Stimulated activated CD4-positive, alpha-beta T cell treated with anti-CD3 and anti-CD28 coated beads, Interleukin-4, amount 100 ng/mL, for 48 hours (primary cell): Measurements from ENCODE around the gene GABRA4.

Experiments
- DNase-seq, 2 donors: peaks; one replicate each; pipeline ENCODE4 v3.0.0-alpha.2; 2020; ENCODE audit warnings: low read depth in 2 of 2

Gene GABRA4

DNA sequence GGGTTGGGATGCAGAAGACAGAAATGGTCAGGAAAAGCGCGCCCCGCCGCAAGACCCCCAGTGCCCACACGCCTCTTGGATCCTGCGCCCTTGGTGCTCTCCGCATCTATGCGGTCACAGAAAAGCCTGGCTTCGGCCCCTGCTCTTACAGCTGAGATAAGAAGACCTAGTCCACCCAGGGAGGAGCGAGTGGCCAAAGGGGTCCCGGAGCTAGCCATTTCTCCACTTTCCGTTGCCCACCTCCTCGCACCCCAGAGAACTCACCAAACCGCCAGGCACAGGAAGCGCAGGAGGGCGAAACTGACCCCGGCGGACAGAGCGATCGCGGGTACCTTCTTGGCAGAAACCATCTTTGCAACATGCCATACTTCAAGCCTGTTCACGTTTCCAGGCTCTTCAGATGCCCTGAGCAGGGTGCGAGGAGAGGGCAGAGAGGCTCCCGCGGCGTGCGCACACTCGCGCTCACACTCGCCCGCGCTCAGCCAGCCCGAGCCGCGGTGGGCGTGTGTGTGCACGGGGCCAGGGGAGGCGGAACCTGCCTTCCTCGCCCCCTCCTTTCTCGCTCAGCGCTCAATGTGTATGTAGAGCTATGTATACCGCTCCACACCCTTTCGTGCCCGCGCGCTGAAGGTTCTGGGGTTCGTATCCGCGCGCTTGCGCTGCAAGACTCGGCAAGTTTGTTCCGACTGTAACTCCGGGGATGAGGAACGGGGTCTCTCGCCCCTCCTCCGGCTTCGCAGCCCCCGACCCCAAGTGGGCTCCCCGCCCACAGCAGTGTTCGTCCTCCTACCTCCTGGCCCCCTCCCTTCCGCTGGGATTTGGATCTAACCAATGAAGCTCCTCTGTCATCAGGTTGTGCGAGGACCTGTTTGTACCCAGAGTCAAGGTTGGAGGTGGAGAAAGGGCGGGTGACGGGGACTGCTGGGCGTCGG, at the start of gene GABRA4:
TSS of gene GABRA4 (minus strand) at position 507 of the 932 bp plus-strand sequence. CDS start at position 350, 157 bp downstream.
- DNase-seq, result no peak

DNA sequence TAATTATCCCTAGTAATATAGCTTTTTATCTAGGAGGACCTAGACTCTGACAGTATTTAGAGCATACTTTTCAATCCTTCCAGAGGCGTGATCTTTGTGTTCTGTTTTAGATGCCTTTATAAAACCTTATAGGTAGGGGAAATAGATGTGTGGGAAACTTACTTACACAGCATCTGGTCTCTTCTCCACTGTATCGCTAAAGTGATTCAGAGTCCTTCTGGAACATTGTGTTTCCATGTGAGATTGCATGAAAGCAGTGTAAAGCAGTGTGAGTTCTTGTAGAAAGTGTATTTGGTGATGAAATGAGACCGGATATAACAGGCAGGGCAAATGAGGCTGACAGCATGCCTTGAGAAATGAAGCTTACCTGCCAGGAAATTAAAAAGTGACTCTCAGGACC, 47.4 kb upstream of the GABRA4 start:
- DNase-seq, result no peak

DNA sequence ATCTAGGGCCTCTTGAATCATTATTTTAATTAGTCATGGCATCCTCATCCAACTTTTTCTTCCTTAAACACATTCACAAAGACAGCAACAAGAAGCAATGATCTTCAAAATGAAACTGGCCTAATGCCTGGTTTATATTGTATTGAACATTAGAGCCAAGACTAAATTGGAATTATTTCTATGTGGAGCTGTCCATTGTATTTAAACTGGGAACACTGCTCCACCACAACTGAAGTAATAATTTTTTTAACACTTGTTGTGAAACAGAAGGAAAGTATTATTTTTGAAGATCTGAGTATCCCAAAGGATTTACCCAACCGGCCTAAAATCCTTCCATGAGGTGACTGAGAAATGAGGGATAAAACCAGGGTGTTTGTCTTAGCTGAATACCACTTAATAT, 44.9 kb upstream of the GABRA4 start:
- no peak for DNase-seq

DNA sequence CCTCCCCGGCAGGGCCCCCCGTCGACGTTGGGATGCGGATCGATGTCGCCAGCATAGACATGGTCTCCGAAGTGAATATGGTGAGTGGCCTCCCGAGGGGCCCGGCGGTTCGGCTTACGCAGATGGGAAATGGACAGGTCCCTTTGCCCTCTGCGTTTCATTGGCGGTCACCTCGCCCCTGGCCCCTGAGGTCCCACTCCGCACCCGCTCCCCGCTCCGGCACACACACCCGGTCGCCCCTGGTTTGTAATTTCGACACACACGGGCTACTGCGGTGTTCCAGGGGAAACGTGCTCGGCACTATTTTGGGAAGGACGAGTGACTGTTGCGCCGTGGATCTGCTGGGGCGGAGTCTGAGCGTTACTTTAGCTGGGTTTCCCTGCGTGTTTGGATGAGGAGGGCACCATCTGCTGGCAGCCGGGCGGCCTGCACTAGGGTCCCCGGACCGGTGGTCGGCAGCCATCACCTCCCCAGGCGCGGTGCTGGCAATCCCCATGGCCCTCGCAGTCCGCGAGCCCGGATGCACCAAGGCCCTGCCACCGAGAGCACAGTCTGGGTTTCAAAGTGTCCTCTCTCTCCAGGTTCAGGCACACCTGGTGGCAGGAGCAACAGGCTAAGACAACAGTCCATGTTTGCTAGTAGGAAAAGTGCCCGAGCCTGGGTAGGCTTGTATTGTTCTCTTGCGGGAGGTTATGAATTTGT, 39.2 kb upstream of the GABRA4 start:
- peak; percentile 32 to 40 for DNase-seq

DNA sequence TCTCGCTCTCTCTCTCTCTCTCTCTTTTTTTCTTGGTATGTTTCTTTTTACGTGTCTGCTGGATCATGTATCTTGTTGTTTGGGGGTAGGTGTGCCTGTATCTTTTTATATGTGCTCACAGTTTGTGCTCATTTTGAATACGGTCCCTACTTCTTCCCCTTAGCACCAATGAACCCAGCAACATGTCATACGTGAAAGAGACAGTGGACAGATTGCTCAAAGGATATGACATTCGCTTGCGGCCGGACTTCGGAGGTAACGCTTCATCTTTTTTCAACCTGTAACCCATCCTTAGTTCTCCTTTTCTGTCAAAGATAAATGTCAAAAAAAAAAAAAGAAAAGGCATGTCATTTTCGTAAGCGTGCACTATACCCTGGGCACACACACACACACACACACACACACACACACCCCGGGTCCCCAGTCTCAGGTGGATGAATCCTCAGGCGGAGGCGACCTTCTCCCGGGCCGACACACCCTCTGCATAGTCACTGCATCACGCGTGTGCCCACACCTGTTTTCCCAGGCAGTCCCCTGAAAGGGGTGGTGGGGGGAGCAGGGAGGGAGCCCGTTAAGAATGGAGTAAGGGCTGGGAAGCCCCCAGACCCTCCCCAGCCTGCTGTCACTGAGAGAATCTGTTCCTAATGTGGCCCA, 38.5 kb upstream of the GABRA4 start:
- no peak for DNase-seq

DNA sequence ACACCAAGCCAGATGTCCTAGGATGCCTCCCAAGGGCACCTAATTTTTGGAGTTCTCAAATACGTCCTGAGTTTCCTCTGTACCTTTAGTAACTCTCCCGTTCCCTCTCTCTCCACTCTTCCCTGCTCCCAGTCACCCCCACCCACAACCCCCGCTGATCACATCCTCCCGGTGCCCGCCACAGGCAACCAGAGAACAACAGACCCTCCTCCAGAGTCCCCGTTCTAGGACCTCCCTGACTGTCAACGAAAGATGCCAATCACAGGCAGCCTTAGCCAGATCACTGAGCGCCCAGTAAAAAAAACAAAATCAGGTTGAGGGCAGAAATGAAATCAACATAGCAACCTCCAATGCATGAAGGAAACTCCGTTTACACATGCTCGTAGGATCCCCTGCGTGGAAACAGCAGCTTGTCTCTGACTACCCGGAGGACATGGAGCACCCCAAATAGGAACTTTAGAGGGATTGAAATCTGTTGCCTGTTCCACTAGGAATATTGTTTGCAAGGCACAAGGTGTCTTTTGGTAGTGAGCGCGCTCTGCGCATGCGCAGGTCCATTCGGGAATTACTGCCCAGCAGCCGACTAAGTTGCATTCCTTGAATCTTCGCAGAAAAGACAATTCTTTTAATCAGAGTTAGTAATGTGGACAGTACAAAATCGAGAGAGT, 37.8 kb upstream of the GABRA4 start, which contains the start of gene GABRB1:
TSS of gene GABRB1 (plus strand) at position 557 of the 668 bp plus-strand sequence.
- DNase-seq, result no peak

DNA sequence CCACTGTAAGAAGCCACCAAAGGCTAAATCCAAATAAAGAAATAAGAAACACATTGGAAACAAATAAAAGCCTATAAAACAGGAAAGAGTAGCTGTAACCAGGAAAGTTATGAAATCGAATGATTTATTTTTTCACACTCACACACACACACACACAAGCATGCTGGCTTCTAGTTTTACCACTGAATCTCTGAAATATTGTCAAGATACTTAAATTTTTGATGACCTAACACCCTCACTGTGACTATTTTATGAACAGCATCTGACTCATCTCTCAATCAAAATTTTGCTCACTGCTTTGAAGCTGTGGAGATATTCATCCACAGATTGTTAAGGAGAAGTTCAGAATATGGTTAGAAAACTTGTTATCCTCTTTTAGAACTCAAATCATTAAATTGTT, 24.1 kb upstream of the GABRA4 start:
- DNase-seq, result no peak

DNA sequence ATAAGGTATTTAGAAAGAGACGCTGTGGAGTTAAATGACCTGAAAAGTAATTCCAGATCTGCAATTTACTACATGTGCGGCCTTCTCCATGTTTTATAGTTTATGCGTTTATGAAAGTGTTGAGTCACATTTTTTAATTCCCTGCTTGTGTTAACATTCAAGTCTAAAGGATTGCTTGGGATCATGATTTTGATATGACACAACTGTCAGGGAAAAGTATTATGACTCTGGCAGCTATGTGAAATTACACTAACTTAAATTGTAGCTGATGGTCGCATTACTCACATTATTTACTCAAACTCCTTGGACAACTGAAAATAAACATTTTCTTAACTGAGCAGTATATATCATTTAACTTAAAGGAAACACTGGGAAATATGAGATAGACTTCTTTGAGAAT, 23.7 kb upstream of the GABRA4 start:
- no peak for DNase-seq

DNA sequence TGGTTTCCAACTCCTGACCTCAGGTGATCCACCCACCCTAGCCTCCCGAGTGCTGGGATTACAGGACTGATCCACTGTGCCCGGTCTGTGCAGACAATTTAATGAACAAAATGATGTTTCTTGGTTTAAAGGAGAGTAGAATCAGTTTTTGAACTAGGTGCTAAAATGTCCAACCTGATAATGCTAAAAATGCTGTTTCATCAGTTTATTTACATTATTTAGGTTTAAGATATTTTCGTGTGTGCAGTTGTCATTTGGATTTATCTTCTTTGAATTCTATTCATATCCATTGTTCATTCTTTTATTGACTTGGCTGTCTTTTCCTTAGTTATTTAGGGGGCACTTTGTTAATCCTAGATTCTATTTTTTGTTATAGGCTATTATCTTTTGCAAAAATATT, 20.0 kb upstream of the GABRA4 start:
- no peak for DNase-seq

DNA sequence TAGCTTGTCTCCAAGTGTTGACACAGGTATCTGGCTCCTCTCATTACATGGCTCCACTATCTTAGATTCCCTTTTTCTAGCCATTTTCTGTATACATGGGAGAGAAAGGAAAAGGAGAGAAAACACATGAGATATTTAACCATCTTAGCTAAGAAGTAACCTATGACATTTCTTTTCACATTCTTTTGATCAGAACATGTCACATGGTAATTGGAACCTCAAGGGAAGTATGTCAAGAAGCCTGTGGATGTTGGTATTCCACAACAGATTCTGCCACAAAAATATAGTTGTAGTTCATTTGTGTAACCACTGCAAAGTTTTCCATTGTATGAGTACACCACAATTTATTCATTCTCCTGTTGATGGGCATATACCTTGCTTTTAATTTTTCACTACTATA, 19.3 kb upstream of the GABRA4 start:
- no peak for DNase-seq

DNA sequence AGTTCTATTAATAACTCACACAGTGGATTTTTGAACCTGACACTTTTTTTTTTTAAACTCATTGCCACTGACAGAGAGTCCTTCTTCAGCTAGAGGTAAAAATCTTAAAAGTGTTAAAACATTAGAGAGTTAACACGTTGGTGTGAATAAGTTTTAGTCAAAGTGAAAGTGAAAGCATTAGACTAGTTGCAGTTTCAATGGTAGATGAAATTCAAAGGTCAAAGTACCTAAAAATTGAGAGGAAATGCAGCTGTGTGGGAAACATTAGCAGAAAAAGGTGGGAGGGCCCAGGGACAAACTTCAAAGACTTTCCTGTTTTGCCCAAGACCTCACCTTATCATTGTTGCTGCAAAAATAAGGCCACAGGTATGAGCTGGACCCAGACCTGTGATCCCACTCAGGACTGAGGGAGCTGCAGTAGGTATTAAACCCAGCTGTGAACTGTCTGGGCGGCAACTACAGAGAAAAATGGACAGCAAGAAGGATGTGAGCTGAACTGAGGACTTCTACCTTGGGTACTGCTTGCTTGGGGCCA, 17.6 kb upstream of the GABRA4 start:
- no peak for DNase-seq

DNA sequence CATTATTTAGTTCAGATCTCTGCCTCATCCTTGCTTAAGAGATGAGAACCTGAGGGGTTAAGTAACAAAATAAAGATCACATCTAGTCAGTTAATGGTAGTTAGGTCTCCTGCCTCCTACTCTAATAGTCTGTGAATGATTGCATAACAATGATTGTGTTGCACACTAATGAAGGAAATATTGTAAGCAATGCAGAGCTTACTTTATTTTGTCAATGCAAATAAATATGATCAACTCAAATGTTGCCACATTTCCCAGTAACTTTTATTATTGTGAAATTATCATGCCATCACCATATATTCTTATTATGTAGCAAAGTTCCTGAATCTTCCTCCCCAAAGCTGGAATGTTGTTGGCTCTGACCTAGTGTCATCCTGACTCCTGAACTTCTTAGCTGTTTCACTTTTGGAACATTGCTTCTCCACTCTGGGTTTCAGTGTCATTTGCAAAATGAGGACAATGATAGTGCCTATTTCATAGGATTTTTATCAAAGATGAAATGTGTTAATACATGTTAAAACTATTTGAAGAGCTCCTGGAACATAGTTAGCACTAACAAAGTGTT, 17.0 kb upstream of the GABRA4 start:
- no peak for DNase-seq

DNA sequence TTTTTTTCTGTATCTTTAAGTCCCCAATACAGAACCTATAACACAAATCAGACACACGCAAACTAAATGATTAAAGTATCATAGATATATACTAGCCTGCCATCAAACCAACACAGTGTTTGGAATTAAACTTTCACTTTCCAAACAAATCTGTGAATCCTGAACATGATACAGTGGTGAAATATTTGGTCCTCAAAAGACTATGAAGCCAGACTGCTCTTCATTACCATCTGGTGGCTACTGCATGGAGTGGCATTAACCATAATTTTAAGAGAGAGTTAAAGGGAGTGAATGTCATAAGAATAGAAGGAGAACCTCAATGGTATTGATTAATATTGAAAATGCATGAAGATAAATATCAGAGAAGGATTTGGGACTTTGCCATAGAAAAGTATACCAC, 9.2 kb upstream of the GABRA4 start:
- no peak for DNase-seq

DNA sequence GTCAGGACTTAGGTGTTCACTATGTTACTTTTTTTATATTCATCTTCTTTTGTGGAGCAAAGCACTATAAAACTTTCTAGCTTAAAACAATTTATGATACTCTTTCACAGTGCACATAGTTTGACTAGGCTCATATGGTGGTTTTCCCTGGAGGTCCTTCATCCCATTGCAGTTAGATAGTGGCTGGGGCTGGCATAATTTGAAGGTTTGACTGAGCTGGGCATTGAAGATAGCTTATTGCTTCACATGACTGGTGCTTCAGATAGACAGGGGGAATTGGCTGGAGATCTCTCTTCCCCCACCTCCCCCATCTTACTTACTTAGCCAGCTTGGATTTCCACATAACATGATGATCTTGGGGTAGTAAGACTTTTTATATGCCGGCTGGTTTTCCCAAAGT, 7.0 kb upstream of the GABRA4 start:
- no peak for DNase-seq

DNA sequence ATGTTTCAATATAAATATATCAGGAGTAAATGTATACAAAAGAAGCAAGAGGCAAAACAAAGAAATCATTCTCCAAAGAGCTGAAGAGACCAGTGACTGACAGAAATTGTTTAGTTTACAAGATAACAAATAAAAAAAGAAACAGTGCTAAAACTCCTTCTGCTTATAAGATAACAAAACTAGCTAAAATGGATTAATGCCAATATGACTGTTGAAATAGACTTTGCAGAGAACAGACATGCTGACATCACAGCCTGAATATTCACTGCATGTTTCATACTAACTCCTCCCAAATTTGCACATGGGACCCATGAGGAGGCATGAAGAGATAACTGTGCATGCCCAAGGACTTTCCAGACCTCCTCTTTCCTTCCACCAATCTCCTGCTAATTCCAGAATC, 6.2 kb upstream of the GABRA4 start:
- DNase-seq, result no peak

DNA sequence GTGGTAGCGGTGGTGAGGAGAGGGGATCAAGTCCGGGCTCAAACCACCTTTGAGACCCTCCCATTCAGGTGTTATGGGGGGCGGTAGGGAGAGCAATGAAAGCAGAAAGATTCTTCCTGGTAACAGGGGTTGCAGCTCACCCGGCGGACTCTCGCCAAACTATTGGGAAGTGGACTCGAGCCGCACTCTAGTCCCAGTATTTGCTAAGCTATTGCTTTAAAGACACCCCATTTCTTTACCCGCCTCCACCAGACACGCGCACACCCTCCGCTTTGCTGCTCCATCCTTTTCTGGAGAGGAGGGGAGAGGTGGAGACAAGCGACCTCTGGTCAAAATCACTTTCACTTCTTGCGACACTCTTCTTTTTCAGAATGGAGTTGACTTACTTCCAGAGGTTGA, 625 bp upstream of the GABRA4 start:
- no peak for DNase-seq

DNA sequence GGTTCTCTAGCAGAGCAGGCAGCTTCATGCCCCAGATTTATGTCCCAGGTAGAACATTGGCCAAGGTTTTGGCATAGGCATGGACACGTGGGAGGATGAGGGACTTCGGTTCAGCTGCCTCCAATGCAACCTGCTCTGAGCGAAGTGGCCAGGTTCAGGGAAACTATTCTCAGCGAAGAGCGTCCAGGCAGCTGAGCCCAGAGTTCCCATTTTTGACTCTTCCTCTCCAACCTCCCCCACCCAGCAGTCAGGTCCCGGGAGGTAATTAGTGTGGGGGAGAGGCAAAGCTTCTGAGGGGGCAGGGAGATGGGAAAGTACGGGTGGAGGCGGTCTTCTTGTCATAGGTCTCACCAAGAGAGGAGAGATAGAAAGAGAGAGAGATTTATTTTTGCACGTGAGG, 1.0 kb downstream of the GABRA4 start:
- no peak for DNase-seq

DNA sequence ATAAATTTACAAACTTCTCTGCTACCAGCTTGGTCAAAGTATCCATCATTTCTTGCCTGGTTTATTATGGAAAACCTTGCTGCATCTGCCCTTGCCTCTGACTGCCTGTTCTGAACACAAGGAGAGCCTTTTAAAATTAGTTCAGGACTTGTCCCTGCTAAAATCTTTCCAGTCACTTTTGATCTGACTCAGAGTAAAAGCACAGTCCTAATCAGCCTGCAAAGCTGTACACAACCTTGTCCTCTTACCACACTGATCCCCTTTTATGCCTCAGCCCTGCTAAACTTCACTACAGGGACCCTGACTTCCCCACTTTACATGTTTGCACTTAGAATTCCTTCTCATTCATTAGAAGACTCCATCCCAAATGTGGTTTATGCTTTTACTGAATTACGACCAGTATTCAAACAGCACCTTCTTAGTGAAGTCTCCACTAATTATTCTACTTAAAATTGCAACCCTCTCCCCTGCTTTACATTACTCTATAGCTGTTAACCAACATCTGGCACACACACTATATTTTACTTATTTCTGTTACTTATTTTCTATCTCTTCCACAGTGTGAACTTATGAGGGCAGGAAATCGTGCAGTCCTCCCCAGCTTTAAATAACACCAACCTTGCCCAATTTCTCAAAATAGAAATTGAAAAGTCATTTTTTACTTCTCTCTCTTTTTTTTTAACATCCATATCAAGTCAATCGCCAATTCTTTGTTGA, 6.3 kb downstream of the GABRA4 start:
- DNase-seq, result no peak

DNA sequence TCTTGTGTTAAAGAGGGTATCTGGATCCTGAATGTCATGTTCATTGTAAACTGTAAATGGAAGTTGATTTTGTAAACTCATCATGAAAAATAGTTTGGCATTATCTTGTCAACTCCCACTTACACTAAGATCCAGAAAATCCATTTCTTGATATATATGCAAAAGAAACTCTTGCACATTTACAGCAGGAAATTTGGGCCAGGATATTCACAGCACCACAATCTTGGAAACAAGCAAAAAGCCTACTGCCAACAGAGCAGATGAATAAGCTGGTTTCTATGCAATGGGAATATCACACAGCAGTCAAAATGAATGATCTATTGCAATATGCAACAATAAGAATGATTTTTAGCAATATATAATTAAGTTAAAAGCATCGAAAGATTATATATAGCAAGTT, 8.6 kb downstream of the GABRA4 start:
- DNase-seq, result no peak

DNA sequence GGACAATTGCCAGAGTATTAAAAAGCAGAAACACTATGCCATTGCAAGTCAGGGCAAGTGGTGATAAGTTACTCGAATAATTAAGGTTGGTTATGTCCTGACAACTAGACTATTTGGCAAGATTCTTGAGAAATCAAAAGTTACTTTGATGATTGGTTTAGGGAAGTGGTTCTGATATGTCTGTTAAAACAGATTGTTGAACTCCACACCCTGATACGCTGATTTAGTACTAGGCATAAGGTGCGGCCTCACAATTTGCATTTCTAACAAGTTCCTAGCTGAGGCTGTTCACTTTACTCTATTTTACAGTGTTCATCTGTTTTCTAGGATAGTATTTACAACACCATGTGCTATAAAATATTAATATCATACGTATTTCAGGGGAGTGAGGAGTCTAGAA, 12.5 kb downstream of the GABRA4 start:
- DNase-seq, result no peak

DNA sequence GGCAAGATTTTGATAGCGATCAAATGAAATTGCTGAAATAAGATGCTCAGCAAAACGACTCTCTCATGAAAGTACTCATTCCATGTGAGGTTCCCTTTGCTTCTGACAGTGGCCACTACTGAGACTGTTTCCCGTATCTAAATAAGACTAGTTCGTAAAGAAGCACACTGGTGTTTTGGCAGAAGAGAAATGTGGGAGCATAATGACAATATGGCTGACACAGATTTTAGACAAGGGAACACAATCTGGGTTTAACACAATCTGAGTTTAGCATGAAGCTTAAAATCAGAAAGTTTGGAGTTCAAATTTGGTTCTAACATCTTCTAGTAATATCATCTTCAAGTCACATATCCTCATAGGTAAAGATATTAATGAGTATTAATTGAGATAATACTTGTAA, 13.7 kb downstream of the GABRA4 start:
- no peak for DNase-seq
